Liver (tissue), 9 donors: ENCODE results near the gene E2F2. TPM values are rescaled to one million over a fixed set of nuclear protein-coding genes. Genes with fewer than 3 reads are reported as not detected.

Experiments used
- DNase-seq: peaks from one replicate; pipeline ENCODE4 v3.0.0-alpha.2; 2017; ENCODE audit warnings: low spot score
- H3K27ac ChIP-seq, 2 donors: one replicate each; pipeline ENCODE4 v1.7.0; 2013; ENCODE audit warnings: inconsistent platforms in 2 of 2, low read length in 2 of 2, control low read depth in 1 of 2, low read depth in 1 of 2, mild to moderate bottlenecking in 1 of 2
- H3K27me3 ChIP-seq, 4 donors: one replicate each; pipeline versions ENCODE4 v1.6.1 to v1.7.0; 2013; ENCODE audit warnings: low read length in 3 of 4, inconsistent platforms in 1 of 4, mild to moderate bottlenecking in 1 of 4, moderate library complexity in 1 of 4; ENCODE audit not compliant: control insufficient read depth in 4 of 4, insufficient read depth in 4 of 4
- H3K36me3 ChIP-seq, 4 donors: one replicate each; pipeline versions ENCODE4 v1.6.1 to v1.7.0; 2013; ENCODE audit warnings: low read length in 3 of 4, mild to moderate bottlenecking in 3 of 4, low read depth in 1 of 4, moderate library complexity in 1 of 4; ENCODE audit not compliant: control insufficient read depth in 4 of 4, insufficient read depth in 3 of 4
- H3K4me1 ChIP-seq, 4 donors: one replicate each; pipeline versions ENCODE4 v1.6.1 to v1.7.0; 2013; ENCODE audit warnings: low read length in 3 of 4, mild to moderate bottlenecking in 3 of 4, moderate library complexity in 1 of 4; ENCODE audit not compliant: control insufficient read depth in 4 of 4, insufficient read depth in 4 of 4
- H3K4me3 ChIP-seq, 3 donors: one replicate each; pipeline versions ENCODE4 v1.6.1 to v1.7.0; 2013; ENCODE audit warnings: low read length in 3 of 3, control low read depth in 1 of 3, low read depth in 1 of 3, mild to moderate bottlenecking in 1 of 3
- H3K9ac ChIP-seq, 2 donors: one replicate each; pipeline ENCODE4 v1.7.0; 2013; ENCODE audit warnings: low read length in 2 of 2, mild to moderate bottlenecking in 2 of 2, moderate library complexity in 2 of 2, control low read depth in 1 of 2, low read depth in 1 of 2
- H3K9me3 ChIP-seq, 4 donors: one replicate each; pipeline versions ENCODE4 v1.6.1 to v1.7.0; 2013; ENCODE audit warnings: low read length in 3 of 4; ENCODE audit not compliant: control insufficient read depth in 4 of 4
- EGR1 ChIP-seq, 2 donors: IDR thresholded peaks; 2 replicates each; pipeline ENCODE4 v1.6.1; 2016 to 2018; ENCODE audit warnings: antibody characterized with exemption in 2 of 2, low read depth in 2 of 2
- FOXA1 ChIP-seq: IDR thresholded peaks from 2 replicates; pipeline ENCODE4 v1.6.1; 2016; ENCODE audit warnings: antibody characterized with exemption
- FOXA2 ChIP-seq: IDR thresholded peaks from 2 replicates; pipeline ENCODE4 v1.6.1; 2016; ENCODE audit warnings: antibody characterized with exemption
- GABPA ChIP-seq, 2 donors: IDR thresholded peaks in 1 of 2; conservative IDR thresholded peaks in 1 of 2; 2 replicates each; pipeline ENCODE4 v1.6.1; 2016; ENCODE audit warnings: antibody characterized with exemption in 2 of 2, mild to moderate bottlenecking in 1 of 2, moderate library complexity in 1 of 2
- HNF4A ChIP-seq, 2 donors: conservative IDR thresholded peaks; 2 replicates each; pipeline ENCODE4 v1.6.1; 2016; ENCODE audit warnings: antibody characterized with exemption in 2 of 2, mild to moderate bottlenecking in 2 of 2
- HNF4G ChIP-seq: IDR thresholded peaks from 2 replicates; pipeline ENCODE4 v1.6.1; 2016; ENCODE audit warnings: antibody characterized with exemption
- JUND ChIP-seq, 2 donors: IDR thresholded peaks; 2 replicates each; pipeline ENCODE4 v1.6.1; 2016; ENCODE audit warnings: antibody characterized with exemption in 2 of 2
- NR2F2 ChIP-seq: IDR thresholded peaks from 2 replicates; pipeline ENCODE4 v1.6.1; 2016; ENCODE audit warnings: antibody characterized with exemption
- RAD21 ChIP-seq, 2 donors: IDR thresholded peaks; 2 replicates each; pipeline ENCODE4 v1.6.1; 2016; ENCODE audit warnings: antibody characterized with exemption in 2 of 2, mild to moderate bottlenecking in 2 of 2
- RXRA ChIP-seq, 2 donors: IDR thresholded peaks; 2 replicates each; pipeline ENCODE4 v1.6.1; 2017 to 2018; ENCODE audit warnings: antibody characterized with exemption in 2 of 2, mild to moderate bottlenecking in 1 of 2
- SP1 ChIP-seq: IDR thresholded peaks from 2 replicates; pipeline ENCODE4 v1.6.1; 2018; ENCODE audit warnings: antibody characterized with exemption, mild to moderate bottlenecking
- TAF1 ChIP-seq: conservative IDR thresholded peaks from 2 replicates; pipeline ENCODE4 v1.6.1; 2016; ENCODE audit warnings: antibody characterized with exemption, mild to moderate bottlenecking
- YY1 ChIP-seq: IDR thresholded peaks from 2 replicates; pipeline ENCODE4 v1.6.1; 2016; ENCODE audit warnings: antibody characterized with exemption, mild to moderate bottlenecking
- WGBS: extraction: QIAGEN DNeasy Blood & Tissue Kit; methylation state at CpG from one replicate; pipeline ENCODE4 v1.1.7; 2013; 5-methylcytosine and 5-hydroxymethylcytosine counted together
- polyA plus RNA-seq, 2 donors: library from polyadenylated mRNA; stranded (reverse) in 1 of 2; unstranded in 1 of 2; fragments of 200-250 nt in 1 of 2; fragments of >200 nt in 1 of 2; fragmentation: Nextera tagmentation in 1 of 2; extraction: Ambion mirVana in 1 of 2; gene quantifications; one replicate each; pipeline versions ENCODE4 v1.2.1 to v1.2.3, GENCODE V29; 2013 to 2015
- total RNA-seq, 2 donors: library from RNA; depleted of rRNA; stranded (reverse); fragments of >200 nt; gene quantifications; one replicate each; pipeline ENCODE4 v1.2.3, GENCODE V29; 2014
- TF ChIP-seq, protein P1 (sequence below): IDR thresholded peaks from 2 replicates; pipeline ENCODE4 v1.6.1; 2016; ENCODE audit warnings: antibody characterized with exemption
- TF ChIP-seq, protein P2 (sequence below): IDR thresholded peaks from 2 replicates; pipeline ENCODE4 v1.6.1; 2016; ENCODE audit warnings: antibody characterized with exemption
- TF ChIP-seq, protein P3 (sequence below): IDR thresholded peaks from 2 replicates; pipeline ENCODE4 v1.6.1; 2016; ENCODE audit warnings: antibody characterized with exemption, mild to moderate bottlenecking
- TF ChIP-seq, protein P4 (sequence below): fragments of 150-350 bp; IDR thresholded peaks from 2 replicates; pipeline ENCODE4 v1.5.1; 2017; ENCODE audit warnings: improper control_type of control experiment, low read depth, low read length; ENCODE audit not compliant: missing input control
- TF ChIP-seq, protein P5 (sequence below): IDR thresholded peaks from 2 replicates; pipeline ENCODE4 v1.6.1; 2016; ENCODE audit warnings: antibody characterized with exemption
- donor health status: healthy.
- donor health status: healthy.
- donor health status: healthy.
- donor health status: healthy.
- donor health status: healthy.

The E2F2 gene
- total and polyA plus RNA-seq, 4 donors: 0.08 to 79.9 (median 0.44) TPM

DNA sequence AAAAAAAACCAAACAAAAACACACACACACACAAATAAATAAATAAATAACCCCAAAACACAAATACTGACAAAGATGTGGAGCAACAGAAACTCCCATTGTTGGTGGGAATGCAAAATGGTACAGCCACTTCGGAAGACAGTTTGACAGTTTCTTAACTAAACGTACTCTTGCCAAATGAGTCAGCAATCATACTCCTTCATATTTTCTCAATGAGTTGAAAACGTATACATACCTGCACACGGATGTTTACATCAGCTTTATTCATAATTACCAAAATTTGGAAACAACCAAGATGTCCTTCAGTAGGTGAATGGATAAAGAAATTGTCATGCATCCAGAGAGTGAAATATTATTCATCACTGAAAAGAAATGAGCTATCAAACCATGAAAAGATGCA lies 70.5 kb downstream of the E2F2 start:
- H3K27ac ChIP-seq: no peak overlapping the region
- no peaks in the 10 kb centered on the region for H3K27me3 ChIP-seq
- DNase-seq: no peak
- WGBS: 92% methylated on average over 4 of the region's 4 CpGs
- H3K4me1 ChIP-seq: peaks cover 5 to 31% (median 13%) of the 10 kb centered on the region in 4 donors
- no peaks in the 10 kb centered on the region for H3K9me3 ChIP-seq
- no peak overlapping the region for H3K4me3 ChIP-seq
- no peak overlapping the region for H3K9ac ChIP-seq
- TF ChIP-seq GABPA (IDR thresholded peaks at IDR 0.05 in 1 of 2, conservative IDR thresholded peaks at IDR 0.05 in 1 of 2): no peak
- TF ChIP-seq, protein P1, sequence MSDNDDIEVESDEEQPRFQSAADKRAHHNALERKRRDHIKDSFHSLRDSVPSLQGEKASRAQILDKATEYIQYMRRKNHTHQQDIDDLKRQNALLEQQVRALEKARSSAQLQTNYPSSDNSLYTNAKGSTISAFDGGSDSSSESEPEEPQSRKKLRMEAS: no peak
- TF ChIP-seq, protein P2, sequence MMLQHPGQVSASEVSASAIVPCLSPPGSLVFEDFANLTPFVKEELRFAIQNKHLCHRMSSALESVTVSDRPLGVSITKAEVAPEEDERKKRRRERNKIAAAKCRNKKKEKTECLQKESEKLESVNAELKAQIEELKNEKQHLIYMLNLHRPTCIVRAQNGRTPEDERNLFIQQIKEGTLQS: no peak
- TF ChIP-seq RAD21 (IDR thresholded peaks at IDR 0.05): no peak
- no peak for TF ChIP-seq JUND (IDR thresholded peaks at IDR 0.05)
- TF ChIP-seq TAF1: no peak
- TF ChIP-seq, protein P3, sequence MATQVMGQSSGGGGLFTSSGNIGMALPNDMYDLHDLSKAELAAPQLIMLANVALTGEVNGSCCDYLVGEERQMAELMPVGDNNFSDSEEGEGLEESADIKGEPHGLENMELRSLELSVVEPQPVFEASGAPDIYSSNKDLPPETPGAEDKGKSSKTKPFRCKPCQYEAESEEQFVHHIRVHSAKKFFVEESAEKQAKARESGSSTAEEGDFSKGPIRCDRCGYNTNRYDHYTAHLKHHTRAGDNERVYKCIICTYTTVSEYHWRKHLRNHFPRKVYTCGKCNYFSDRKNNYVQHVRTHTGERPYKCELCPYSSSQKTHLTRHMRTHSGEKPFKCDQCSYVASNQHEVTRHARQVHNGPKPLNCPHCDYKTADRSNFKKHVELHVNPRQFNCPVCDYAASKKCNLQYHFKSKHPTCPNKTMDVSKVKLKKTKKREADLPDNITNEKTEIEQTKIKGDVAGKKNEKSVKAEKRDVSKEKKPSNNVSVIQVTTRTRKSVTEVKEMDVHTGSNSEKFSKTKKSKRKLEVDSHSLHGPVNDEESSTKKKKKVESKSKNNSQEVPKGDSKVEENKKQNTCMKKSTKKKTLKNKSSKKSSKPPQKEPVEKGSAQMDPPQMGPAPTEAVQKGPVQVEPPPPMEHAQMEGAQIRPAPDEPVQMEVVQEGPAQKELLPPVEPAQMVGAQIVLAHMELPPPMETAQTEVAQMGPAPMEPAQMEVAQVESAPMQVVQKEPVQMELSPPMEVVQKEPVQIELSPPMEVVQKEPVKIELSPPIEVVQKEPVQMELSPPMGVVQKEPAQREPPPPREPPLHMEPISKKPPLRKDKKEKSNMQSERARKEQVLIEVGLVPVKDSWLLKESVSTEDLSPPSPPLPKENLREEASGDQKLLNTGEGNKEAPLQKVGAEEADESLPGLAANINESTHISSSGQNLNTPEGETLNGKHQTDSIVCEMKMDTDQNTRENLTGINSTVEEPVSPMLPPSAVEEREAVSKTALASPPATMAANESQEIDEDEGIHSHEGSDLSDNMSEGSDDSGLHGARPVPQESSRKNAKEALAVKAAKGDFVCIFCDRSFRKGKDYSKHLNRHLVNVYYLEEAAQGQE: no peak
- TF ChIP-seq EGR1 (IDR thresholded peaks at IDR 0.05; ENCODE audit: low read depth in 2 of 2): no peak
- no peak for TF ChIP-seq FOXA1
- TF ChIP-seq YY1: no peak
- no peak for TF ChIP-seq HNF4A (conservative IDR thresholded peaks at IDR 0.05)
- no peak for TF ChIP-seq FOXA2
- TF ChIP-seq, protein P4, sequence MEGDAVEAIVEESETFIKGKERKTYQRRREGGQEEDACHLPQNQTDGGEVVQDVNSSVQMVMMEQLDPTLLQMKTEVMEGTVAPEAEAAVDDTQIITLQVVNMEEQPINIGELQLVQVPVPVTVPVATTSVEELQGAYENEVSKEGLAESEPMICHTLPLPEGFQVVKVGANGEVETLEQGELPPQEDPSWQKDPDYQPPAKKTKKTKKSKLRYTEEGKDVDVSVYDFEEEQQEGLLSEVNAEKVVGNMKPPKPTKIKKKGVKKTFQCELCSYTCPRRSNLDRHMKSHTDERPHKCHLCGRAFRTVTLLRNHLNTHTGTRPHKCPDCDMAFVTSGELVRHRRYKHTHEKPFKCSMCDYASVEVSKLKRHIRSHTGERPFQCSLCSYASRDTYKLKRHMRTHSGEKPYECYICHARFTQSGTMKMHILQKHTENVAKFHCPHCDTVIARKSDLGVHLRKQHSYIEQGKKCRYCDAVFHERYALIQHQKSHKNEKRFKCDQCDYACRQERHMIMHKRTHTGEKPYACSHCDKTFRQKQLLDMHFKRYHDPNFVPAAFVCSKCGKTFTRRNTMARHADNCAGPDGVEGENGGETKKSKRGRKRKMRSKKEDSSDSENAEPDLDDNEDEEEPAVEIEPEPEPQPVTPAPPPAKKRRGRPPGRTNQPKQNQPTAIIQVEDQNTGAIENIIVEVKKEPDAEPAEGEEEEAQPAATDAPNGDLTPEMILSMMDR: no peak
- TF ChIP-seq HNF4G: no peak
- TF ChIP-seq, protein P5, sequence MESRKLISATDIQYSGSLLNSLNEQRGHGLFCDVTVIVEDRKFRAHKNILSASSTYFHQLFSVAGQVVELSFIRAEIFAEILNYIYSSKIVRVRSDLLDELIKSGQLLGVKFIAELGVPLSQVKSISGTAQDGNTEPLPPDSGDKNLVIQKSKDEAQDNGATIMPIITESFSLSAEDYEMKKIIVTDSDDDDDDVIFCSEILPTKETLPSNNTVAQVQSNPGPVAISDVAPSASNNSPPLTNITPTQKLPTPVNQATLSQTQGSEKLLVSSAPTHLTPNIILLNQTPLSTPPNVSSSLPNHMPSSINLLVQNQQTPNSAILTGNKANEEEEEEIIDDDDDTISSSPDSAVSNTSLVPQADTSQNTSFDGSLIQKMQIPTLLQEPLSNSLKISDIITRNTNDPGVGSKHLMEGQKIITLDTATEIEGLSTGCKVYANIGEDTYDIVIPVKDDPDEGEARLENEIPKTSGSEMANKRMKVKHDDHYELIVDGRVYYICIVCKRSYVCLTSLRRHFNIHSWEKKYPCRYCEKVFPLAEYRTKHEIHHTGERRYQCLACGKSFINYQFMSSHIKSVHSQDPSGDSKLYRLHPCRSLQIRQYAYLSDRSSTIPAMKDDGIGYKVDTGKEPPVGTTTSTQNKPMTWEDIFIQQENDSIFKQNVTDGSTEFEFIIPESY: no peak
- TF ChIP-seq SP1: no peak
- TF ChIP-seq NR2F2: no peak
- TF ChIP-seq RXRA (IDR thresholded peaks at IDR 0.05): no peak
- H3K36me3 ChIP-seq: no peaks in the 10 kb centered on the region
